ENCODE results near the gene PNMA6E.

DNA sequence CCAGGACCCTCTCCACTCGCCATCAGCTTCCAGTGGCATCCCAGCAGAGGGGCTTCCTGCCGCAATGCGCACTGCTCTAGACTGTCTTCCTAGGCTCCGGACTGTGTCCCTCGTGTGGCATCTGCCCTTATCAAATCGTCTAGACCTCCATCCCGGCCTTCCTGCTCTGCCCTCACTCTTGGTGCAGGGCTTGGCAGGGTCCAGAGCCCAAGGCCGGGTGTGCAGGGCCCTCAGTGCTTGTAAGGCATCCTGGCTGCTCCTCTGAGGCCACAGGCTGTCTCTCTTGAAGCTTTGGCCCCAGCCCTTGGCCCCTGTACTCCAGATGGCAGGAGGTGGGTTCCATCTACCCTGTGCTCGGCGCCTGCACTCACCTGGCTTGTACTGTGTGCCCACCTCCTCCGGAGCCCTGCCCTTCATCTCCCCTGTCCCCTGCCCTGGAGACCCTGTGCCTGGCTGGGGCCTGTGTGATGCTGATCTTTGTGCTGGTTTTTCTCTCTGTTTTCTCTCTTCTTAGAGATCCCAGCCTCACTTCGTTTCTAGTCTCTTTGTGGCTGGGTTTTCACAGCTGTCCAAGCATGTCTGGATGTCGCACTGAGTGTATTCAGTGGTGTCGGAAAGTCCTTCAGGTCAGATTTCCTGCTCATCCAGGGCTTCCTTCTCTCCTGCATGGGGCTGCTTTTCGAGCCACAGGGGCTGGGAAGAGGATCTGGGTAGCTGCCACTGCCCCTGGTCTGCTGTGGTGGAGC, 48.4 kb upstream of the PNMA6E start:
- TF ChIP-seq, protein P1, sequence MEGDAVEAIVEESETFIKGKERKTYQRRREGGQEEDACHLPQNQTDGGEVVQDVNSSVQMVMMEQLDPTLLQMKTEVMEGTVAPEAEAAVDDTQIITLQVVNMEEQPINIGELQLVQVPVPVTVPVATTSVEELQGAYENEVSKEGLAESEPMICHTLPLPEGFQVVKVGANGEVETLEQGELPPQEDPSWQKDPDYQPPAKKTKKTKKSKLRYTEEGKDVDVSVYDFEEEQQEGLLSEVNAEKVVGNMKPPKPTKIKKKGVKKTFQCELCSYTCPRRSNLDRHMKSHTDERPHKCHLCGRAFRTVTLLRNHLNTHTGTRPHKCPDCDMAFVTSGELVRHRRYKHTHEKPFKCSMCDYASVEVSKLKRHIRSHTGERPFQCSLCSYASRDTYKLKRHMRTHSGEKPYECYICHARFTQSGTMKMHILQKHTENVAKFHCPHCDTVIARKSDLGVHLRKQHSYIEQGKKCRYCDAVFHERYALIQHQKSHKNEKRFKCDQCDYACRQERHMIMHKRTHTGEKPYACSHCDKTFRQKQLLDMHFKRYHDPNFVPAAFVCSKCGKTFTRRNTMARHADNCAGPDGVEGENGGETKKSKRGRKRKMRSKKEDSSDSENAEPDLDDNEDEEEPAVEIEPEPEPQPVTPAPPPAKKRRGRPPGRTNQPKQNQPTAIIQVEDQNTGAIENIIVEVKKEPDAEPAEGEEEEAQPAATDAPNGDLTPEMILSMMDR (IDR thresholded peaks at IDR 0.05; ENCODE audit: insufficient read depth, low read depth, low read length): no peak
- TF ChIP-seq EZH2 (IDR thresholded peaks at IDR 0.05; ENCODE audit: insufficient read depth, low read length): no peak

Data from astrocyte (in vitro differentiated cells and primary cell).